Colon (tissue), 2 donors: Measurements from ENCODE around the gene LRRC1.
A peak's percentile ranks its signal among the peaks of the same experiment; 100 is the strongest.
"Not testable (repeated sequence)": the region's sequence is repeated elsewhere in the genome, so short reads cannot be mapped to it uniquely, and the experiment has no call there.

Experiments used
- FAIRE-seq: peaks from 2 replicates; lab custom pipeline; 2012; peaks lifted over from hg19 to GRCh38; lab: Jason Lieb, UNC
- donor health status: control.
- donor health status: control.

LRRC1 gene

DNA sequence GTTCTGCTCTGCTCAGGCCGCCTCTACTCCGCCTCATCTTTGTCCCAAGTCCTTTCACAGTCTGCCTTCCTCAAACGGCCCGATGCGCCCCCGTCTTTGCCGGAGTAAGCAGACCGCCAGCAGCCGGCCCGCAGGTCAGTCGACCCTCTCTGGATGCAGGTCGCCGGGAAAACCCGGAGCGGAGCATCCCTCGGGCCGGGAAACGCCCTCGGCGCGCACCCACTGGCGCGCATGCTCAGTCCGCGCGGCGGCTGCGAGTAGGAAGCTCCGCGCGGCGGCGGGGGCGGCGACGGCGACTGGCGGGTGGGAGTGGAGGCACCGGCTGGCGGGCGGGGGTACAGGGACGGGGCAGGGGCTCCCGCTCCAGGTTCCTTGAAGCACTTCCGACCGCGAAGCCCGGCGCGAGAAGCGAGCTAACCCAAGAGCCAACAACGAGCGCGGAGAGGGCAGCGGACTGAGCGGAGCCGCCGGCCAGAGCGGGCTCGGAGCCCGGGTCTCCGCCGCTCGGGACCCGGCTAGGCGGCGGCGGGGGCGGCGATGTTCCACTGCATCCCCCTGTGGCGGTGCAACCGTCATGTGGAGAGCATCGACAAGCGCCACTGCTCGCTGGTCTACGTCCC is at the start of gene LRRC1:
TSS of gene LRRC1 (plus strand) at position 286 of the 620 bp plus-strand sequence. CDS start at position 538, 252 bp downstream.
- FAIRE-seq = no peak

DNA sequence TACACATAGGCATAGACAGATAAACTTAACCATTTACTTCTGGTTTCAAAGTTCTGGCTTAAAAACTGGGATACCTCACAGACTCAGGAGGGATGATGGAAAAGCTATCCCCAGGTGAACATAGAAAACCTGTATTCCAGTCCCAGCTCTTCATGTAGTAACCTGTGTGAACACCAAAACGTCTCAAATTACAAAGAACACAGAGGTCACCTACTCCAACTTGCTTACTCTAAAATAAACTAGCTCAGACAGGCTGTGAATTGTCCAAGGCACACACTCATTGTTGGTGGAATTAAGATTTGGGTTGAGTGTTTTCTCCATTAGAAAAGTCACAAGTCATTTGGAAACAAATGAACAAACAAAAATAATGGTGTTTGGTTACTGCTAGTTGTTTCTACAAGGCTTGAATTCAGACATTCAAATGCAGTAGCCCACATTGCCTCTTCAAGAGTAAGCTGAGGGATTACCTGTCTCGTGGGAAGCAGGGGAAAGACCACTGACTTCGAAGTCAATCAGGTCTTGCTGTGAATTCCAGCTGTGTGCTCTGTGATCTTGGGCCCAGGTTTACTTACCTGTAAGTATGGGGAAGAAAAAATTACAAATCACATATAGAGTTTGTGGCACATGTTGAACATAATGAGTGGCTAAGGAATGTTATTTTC is 48.2 kb upstream of the LRRC1 start:
- no peak for FAIRE-seq

DNA sequence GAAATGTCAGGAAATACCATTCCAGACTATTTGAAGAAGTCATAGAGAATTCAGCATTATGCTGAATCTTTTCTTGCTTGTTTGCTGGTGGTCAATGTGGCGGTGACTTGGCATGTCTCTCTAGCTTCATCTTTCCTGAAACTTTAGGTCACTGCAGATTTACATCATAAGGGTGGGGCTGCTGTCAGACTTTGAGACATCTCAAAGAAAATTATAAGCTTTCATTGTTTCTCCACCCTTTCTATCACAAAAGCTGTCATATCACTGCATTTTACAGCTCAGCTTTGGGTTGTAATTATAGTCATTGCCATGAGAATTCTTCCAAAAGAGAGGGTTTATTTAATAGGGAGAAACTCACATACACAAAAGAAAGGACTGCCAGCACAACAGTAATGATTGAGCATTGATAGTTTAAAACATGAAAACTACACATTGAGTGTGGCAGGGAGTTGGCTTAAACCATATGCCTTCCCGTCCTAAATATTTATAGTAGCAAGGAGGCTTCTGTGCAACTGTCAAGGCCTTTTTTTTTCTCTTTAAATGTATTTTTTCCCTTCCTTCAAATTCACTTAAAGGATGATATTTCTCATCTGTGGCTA is 44.7 kb upstream of the LRRC1 start:
- FAIRE-seq = no peak

DNA sequence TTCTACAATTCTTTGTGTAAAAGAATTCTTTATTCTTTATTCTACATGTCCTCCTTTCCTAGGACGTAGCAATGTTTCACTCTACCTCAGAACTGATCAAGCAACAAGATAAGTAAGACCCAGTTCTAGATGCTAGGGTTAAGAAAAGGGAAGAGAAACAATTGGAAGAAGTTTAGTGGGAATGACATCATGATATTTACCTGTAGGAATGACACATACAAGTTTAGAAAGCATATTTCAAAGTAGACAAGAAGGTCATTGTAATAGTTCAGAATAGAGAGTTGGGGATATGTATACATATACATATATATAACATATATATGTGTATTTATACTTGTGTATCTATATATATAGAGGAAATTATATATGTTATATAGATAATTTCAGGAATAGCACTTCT is 43.4 kb upstream of the LRRC1 start:
- no peak for FAIRE-seq

DNA sequence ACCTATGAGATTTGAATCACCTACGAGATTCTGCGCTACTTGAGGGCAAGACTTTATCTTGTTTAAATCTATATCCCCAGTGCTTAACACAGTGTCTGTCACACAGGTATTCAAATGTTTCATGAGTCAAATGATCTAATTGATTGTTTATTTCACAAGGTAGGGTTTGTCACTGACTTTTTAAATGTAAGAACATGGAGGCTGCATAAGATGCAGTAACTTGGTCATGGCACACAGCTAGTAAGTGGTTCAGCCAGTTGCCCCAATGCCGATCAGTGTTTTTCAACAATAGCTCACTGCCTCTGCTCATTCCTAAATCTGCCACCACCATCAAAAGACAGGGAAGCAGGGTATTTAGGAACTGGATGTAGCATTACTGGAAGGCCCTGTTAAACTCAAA is 42.4 kb upstream of the LRRC1 start:
- FAIRE-seq = no peak

DNA sequence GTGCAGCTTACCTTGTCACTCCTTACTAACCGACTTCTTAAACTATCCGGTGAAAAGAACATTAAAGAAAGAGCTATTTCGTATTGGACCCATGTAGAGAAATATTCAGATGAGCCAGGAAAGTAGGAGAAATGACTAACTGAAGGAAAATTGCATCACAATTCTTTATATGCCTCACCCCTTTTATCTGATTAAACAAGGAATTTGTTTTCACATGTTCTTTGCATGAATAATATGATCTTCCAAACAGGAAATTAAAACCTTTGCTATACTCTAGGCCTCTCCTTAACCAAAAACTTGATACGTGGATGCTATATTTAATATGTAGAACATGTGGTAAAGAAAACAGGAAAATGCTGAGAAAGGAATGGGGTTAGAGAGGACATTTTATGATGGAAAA is 41.9 kb upstream of the LRRC1 start:
- FAIRE-seq = no peak

DNA sequence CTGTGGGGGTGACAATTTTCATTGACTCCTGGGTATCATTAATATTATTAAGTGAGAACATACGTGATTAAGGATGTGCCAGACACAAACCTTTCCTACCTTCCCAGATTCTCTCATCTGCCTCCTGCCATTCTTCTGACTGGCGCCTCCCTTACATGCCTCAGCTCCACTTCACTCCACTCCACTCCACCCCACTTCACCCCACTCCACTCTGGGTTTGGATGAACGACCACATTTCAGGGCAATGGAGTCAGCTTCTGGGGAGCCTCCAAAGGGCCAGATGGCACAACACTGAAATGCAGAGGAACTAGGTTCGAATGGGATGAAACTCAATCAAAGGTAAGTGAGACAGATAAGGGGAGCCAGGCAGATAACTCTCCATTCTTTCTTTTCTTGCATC is 40.5 kb upstream of the LRRC1 start:
- no peak for FAIRE-seq

DNA sequence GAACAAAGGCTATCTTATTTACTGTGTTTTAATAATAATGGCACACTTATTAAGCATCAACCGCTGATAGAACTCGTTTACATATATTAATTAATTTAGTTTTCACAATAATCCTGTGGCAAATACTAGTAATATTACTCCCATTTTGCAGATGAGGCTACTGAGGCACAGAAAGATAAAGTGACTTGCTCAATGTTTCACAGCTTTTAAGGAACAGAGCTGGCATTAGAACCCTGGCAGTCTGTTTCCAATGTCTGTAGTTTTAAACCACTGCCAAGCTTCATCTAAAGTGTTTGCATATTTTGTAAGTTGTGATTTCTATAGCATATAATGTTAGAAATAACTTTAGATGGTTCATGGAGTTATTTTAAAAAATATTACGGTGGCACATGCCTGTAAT is 38.4 kb upstream of the LRRC1 start:
- no peak for FAIRE-seq

DNA sequence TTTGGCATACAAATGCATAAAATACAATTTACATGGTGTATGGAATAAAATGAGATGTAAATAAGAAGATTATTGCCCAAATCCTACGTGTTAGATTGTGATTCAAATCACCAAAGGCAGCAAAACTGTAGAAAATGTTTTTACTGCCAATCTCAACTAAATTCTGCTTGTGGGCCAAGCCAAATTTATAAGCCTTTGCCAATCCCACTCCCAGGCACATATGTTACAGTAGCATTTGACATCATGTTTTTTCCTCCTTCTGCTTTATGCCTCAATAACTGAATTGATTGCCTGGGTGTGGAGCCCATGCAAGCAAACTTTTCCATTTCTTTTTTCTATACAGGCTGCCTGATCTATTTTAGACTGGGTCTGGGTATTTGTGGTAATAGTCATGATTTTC is 36.3 kb upstream of the LRRC1 start:
- no peak for FAIRE-seq

DNA sequence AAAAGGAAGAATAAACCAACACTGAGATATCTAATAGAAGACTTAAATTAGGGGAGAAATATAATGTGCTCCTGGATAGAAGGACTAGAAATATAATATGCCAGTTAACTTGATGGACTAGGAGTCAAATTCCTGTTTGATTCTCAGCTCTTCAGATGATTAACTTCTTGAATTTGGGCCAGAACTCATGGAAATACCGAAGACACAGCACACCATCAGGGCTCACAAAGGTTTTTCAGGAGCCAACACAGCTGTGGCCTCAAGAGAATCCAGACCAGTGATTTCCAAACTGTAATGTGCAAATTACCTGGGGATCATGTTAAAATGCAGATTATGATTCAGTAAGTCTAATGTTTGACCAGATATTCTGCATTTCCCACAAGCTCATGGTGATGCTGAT is 33.8 kb upstream of the LRRC1 start:
- FAIRE-seq = no peak

DNA sequence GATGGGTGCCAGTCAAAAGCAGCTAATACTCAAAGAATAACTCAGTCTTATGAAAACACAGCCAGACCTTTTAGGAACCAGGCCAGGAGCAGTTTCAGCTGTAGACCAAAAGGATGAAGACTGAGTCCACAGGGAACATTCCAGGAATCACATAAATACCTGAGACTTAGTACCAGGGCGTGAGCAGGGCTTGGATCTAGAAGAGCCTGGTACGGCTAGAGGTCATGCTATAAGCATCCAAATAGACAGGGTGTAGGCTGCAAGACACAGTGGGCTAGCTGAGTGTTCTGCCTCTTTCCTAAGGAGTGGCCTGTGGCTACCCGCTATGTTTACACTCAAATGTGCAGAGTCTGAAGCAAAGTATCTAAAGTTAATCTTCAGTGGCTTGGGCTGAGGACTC is 29.5 kb upstream of the LRRC1 start:
- FAIRE-seq = no peak

DNA sequence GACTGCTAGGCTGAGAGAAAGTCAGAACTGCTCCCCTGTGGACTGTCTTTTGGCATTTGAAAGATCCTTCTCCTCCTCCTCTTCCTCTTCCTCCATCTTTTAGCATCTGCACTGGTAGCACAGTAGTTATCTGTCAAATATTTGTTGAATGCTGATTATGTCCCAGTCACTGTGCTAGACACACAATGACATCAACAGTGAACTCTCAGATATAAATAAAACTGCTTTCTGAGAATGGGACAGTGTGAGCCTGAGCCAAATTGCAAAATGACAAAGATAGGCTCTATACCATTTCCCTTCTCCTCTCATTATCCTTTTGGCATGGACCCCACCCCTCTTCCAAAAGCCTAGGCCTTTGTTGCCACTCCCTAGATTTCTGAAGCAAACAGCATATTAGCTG is 27.9 kb upstream of the LRRC1 start:
- FAIRE-seq = no peak

DNA sequence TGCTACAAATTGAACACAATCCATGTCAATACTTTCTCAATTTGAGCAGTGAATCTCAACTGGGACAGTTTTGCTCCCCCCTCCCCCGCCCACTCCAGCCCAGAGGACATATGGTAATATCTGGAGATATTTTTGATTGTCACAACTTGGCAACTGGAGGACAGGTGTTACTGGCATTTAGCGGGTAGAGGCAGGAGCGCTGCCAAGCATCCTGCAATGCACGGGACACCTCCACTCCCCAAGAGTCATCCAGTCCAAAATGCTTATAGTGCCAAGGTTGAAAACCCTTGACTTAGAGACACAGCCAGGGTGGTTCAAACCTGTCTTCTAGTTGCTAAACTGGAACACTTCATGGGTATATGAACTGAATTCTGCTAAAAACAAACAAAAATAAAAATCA is 26.9 kb upstream of the LRRC1 start:
- no peak for FAIRE-seq

DNA sequence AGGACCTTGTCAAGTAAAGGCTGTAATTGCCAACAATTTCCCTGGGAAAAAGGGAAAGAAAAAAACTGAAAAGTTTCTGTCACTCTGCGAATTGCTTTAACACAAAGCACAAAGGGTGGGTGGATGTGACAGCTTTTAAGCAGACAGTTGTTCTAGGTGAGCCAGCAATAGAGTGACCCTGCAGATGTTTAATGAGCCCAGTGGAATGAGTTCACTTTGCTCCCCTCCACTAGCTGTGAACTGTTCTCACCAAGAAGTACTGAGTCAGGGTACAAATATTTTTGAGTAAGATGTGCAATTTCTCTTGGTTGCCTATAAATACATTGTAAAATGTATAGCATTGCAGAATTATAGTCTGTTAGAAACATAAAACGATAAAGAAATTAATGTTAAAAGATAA is 26.2 kb upstream of the LRRC1 start:
- FAIRE-seq = no peak

DNA sequence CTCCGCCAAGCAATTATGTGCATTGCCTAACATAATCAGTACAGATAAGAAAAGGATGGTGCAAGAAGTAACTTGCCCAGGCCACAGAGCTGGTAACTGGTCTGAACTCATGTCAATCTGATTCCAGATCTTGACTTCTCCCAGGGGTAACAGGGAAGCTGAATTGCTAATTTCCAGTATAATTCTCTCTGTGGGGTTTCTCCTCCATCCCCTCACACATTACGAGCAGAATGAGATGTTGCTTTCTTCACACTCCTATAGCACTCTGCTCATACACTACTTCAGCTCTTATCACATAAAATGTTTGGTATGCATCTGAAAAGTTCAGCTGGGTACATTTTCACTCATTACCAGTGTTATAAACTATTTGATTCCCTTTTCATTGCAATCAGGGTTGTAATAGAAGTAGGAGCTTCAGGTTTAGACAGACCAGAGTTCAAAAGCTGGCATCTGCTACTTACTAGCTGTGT is 24.0 kb upstream of the LRRC1 start:
- no peak for FAIRE-seq

DNA sequence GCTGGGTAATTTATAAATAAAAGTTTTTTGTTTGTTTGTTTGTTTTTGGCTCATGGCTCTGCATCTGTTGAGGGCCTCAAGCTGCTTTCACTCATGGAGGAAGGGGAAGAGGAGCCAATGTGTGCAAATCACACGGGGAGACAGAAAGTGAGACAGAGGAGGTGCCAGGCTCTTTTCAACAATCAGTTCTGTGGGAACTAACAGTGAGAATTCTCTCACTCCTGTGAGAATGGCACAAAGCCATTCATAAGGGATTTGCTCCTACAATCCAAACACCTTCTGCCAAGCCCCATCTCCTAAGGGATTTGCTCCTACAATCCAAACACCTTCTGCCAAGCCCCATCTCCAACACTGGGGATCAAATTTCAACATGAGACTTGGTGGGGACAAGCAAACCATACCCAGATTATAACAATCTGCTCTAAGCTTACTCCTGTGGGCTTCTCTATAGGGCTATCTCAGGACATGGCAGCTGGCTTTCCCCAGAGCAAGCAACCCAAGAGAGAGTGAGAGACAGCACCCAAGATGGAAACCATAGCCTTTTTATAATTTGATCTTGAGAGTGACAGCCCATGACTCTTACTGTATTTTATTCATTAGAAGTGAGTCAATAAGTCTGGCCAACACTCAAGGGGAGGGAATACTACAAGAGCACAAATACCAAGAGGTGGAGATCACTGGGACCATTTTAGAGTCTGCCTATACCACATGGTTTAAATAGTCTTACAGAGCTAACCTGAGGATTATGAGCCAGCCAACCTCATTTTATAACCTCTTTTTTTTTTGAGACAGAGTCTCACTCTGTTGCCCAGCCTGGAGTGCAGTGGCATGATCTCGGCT is 22.8 kb upstream of the LRRC1 start:
- no peak for FAIRE-seq

DNA sequence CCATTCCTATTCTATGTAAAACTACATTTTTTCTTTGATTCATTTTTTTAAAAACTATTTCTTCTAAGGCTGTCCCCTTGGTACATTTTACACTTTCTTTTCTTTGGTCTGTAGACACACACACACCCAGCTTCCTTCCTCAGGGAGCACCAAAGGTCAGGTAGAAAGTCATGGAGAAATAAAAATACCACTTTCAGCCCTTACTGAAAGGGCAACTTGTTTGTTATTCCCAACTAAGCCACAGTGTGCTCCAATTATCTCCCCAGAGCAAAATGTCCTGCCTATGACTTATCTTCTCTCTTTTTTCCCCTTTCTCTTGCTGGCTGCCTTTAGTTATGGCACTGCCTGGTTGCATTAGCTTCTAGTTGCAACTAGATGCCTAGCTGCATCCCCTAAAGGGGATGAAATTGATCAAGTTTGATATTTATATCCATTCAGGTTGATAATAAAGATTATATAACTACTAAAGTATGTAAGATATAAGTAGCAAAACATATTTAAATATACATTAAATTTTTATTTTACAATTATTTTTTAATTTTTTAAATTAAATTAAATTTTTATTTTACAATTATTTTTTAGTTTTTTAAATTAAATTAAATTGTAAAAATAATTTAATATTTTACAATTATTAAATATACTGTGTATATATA is 21.6 kb upstream of the LRRC1 start:
- peak; percentile 62 for FAIRE-seq

DNA sequence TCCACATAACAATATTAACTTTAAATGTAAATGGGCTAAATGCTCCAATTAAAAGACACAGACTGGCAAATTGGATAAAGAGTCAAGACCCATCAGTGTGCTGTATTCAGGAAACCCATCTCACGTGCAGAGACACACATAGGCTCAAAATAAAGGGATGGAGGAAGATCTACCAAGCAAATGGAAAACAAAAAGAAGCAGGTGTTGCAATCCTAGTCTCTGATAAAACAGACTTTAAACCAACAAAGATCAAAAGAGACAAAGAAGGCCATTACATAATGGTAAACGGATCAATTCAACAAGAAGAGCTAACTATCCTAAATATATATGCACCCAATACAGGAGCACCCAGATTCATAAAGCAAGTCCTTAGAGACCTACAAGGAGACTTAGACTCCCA is 18.7 kb upstream of the LRRC1 start:
- FAIRE-seq = not testable (repeated sequence)

DNA sequence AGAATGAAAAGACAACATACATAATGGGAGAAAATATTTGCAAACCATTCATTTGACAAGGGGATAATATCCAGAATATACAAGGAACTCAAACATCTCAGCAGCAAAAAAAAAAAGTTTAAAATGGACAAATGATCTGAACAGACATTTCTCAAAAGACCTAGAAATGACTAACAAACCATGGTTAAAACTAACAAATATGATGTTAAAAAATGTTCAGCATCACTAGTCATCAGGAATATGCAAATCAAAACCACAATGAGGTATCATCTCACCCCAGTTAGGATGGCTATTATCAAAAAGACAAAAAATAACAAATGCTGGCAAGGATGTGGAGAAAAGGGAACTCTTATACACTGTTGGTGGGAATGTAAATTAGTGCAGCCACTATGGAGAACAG is 9.8 kb upstream of the LRRC1 start:
- not testable (repeated sequence) for FAIRE-seq

DNA sequence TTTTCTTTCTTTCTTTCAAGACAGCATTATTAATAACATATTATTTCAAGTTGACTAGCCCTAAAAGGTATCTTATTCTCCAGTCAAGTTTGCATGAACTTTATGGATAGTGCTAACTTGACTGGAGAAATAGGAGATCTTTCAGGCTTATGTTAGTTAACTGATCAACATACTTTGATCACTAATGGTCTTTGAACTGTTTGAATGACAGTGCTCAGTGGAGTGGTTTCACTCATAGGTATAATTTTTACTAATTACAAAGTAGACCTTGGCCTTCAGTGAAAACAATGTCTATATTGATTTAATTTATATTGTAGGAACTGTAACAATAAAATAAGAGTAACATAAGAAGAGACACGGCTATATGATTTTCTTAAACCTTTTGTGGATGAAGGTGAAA is 8.0 kb upstream of the LRRC1 start:
- FAIRE-seq = no peak

DNA sequence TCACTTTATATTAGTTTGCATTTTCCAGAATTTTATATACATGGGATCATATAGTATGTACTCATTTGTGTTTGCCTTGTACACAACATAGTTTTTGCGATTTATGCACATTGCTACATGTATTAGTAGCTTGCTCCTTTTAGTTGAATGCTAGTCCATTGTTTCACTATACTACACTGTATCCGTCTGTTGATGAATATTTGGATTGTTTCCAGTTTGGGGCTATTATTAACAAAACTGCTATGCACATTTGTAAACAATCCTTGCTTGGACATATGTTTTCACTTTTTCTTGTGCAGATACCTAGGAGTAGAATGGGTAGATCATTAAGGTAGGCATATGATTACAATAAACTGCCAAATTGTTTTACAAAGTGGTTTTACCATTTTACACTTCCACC is 3.9 kb upstream of the LRRC1 start:
- FAIRE-seq = no peak

DNA sequence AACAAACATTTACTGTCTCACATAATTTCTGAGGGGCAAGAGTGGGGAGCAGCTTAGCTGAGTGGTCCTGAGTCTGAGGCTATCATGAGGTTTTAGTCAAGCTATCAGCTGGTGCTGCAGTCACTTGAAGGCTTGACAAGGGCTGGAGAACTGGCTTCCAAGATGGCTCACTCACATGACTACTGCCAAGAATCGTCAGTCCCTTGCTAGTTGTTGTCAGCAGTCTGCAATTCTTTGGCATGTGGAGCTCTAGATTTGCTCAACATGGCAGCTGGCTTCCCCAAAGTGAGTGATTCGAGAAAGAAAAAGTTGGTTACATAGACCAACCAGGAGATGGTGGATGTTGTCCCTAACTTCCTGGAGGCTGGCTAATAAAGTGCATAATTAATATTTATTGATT is 2.8 kb upstream of the LRRC1 start:
- no peak for FAIRE-seq

DNA sequence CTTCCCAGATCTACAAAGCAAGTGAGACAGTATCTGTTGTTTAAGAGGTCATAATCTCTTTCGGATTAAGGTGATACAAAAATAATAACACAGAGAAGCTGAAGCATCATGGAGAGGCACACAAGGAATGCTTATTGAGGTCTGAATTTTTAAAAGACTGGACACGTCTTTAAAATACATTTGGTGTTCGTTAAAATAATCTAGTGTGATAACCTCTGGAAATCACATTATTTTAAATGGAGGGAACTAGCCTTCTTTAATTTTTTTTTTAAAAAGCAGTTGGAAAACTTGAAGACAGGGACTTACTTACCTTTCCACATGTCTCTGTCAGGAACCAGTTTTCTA is 1.9 kb upstream of the LRRC1 start:
- FAIRE-seq = no peak
